ENCODE measurements around the gene EVI5.
"Not testable (repeated sequence)": the region's sequence is repeated elsewhere in the genome, so short reads cannot be mapped to it uniquely, and the experiment has no call there.

The EVI5 gene

DNA sequence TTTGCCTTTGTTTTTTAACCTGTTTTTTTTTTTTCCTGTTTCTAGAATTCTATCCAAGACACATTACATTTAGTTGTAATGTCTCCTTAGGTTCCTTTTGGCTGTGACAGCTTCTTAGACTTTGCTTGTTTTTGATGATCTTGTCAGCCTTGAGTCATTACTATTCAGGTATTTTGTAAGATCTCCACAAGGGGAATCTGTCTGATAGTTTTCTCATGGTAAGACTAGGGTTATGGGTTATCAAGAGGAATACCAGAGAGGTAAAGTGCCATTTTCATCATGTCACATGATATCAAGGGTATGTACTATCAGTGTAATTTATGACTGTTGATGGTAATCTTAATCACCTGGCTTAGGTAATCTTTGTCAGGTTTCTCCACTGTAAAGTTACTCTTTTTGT, 199.1 kb downstream of the EVI5 start:
- Histone ChIP-seq H3K4me1 (no peaks in the 10 kb centered on the region), H3K4me3 (no peak overlapping the region), H3K27me3 (ENCODE audit: low read depth) (no peaks in the 10 kb centered on the region), H3K36me3 (replicated peaks) (no peaks in the 10 kb centered on the region), H3K9me3 (no peaks in the 10 kb centered on the region)
- no peak for DNase-seq (ENCODE audit: low spot score in 2 of 2)
- in situ Hi-C loops (cut with MboI; ENCODE audit: low sequenced_read_pairs), result no loop called here

GRCh38 chr1:92584810-92585209, 200.1 kb downstream of the EVI5 start:
- H3K9me3 ChIP-seq; H3K36me3 ChIP-seq (replicated peaks); DNase-seq (ENCODE audit: low spot score in 2 of 2); H3K4me1 ChIP-seq; in situ Hi-C loops (cut with MboI; ENCODE audit: low sequenced_read_pairs); H3K4me3 ChIP-seq; H3K27me3 ChIP-seq (ENCODE audit: low read depth): not testable (repeated sequence)

- Histone ChIP-seq H3K27me3 (ENCODE audit: low read depth) (no peaks in the 10 kb centered on the region), H3K9me3 (no peaks in the 10 kb centered on the region), H3K4me1 (no peaks in the 10 kb centered on the region), H3K36me3 (replicated peaks) (no peaks in the 10 kb centered on the region), H3K4me3 (no peak overlapping the region)
- DNase-seq (ENCODE audit: low spot score in 2 of 2), result no peak
- in situ Hi-C loops (cut with MboI; ENCODE audit: low sequenced_read_pairs), result no loop called here
These were observed 200.8 kb downstream of the EVI5 start for GRCh38 chr1:92583821-92584760.

DNA sequence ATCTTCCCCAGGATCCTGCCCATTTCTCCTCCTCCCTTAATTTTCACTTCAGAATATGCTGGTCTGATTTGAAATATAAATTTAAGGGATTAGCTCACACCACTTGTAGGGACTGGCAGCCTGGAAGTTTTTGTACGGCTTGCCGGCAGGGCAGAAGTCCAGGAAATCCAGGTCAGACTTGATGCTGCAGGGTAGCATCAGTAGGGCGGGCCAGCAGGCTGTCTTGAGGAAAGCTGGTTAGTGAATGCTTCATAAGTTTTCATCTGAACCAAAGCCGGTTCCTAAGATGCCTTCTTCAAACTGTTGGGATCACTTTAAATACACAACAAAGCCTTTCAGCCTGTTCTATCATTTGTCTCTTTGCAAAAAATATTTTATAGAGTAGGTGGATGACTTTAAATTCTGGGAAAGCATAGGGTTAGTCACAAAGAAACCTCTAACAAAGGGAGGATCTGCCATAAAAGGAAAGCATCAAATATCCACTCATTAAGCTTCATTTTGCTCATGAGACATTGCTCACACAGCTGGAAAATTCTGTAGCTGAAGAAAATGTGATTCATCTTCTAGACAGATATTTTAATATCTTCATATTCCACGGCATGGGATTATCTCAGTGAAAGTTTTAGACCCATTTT, 207.5 kb downstream of the EVI5 start:
- in situ Hi-C loops (cut with MboI; ENCODE audit: low sequenced_read_pairs), result no loop called here
- no peak for DNase-seq (ENCODE audit: low spot score in 2 of 2)
- Histone ChIP-seq H3K36me3 (replicated peaks) (no peaks in the 10 kb centered on the region), H3K9me3 (no peaks in the 10 kb centered on the region), H3K27me3 (ENCODE audit: low read depth) (no peaks in the 10 kb centered on the region), H3K4me1 (no peaks in the 10 kb centered on the region), H3K4me3 (no peak overlapping the region)

- in situ Hi-C loops (cut with MboI; ENCODE audit: low sequenced_read_pairs), result no loop called here
- no peak for DNase-seq (ENCODE audit: low spot score in 2 of 2)
- no peak overlapping the region for H3K4me3 ChIP-seq
- no peaks in the 10 kb centered on the region for H3K27me3 ChIP-seq (ENCODE audit: low read depth)
- no peaks in the 10 kb centered on the region for H3K4me1 ChIP-seq
- H3K9me3 ChIP-seq, result no peaks in the 10 kb centered on the region
- H3K36me3 ChIP-seq (replicated peaks), result no peaks in the 10 kb centered on the region
These were observed 209.8 kb downstream of the EVI5 start for GRCh38 chr1:92575123-92575522.

- Histone ChIP-seq H3K4me3 (no peak overlapping the region), H3K9me3 (no peaks in the 10 kb centered on the region), H3K27me3 (ENCODE audit: low read depth) (no peaks in the 10 kb centered on the region), H3K4me1 (no peaks in the 10 kb centered on the region), H3K36me3 (replicated peaks) (no peaks in the 10 kb centered on the region)
- no peak for DNase-seq (ENCODE audit: low spot score in 2 of 2)
- in situ Hi-C loops (cut with MboI; ENCODE audit: low sequenced_read_pairs), result no loop called here
These were observed 212.4 kb downstream of the EVI5 start for GRCh38 chr1:92572520-92572919.

DNA sequence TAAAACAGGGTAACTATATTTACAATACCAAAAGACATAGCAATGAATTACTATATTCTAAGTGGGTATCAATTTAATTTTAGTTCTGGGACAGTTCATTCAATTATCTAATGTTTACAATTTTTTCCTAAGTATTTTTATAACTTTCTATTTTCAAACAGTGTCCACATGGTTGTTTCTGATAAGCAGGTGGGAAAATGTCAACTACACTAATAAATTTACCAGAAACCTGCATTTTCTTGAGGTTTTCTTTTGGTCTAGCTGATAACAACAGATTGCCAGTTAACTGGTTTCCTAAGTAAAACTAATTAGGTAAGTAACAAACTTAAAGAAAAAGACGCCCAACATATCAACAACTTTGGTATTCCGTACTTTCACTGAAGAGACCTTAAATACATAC, 213.3 kb downstream of the EVI5 start:
- Histone ChIP-seq H3K4me3 (no peak overlapping the region), H3K4me1 (no peaks in the 10 kb centered on the region), H3K36me3 (replicated peaks) (no peaks in the 10 kb centered on the region), H3K9me3 (no peaks in the 10 kb centered on the region), H3K27me3 (ENCODE audit: low read depth) (no peaks in the 10 kb centered on the region)
- in situ Hi-C loops (cut with MboI; ENCODE audit: low sequenced_read_pairs), result no loop called here
- no peak for DNase-seq (ENCODE audit: low spot score in 2 of 2)

DNA sequence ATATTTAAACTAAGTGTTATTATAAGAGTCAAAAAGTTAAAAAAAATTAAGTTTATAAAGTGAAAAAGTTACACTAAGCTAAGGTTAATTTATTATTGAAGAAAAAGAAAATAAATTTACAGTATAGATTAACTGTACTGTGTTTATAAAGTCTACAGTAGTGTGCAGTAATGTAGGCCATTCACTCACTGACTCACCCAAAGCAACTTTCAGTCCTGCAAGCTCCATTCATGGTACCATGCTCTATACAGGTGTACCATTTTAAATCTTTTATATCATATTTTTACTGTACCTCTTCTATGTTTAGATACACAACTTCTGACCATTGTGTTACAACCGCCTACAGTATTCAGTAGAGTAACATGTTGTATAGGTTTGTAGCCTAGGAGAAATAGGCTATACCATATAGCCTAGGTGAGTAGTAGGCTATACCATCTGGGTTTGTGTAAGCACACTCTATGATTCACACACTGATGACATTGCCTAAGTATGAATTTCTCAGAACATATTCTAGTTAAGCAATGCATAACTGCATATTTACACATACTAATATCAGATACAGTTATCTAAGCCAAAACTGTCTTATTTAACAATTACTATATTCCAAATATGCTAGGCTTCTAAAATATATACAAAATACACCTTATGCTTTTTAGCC, 217.6 kb downstream of the EVI5 start:
- no peaks in the 10 kb centered on the region for H3K27me3 ChIP-seq (ENCODE audit: low read depth)
- DNase-seq (ENCODE audit: low spot score in 2 of 2), result no peak
- no peaks in the 10 kb centered on the region for H3K4me1 ChIP-seq
- no peaks in the 10 kb centered on the region for H3K36me3 ChIP-seq (replicated peaks)
- H3K4me3 ChIP-seq, result no peak overlapping the region
- in situ Hi-C loops (cut with MboI; ENCODE audit: low sequenced_read_pairs), result no loop called here
- H3K9me3 ChIP-seq, result no peaks in the 10 kb centered on the region

GRCh38 chr1:92563457-92564216, 221.3 kb downstream of the EVI5 start:
- DNase-seq (ENCODE audit: low spot score in 2 of 2), result no peak
- in situ Hi-C loops (cut with MboI; ENCODE audit: low sequenced_read_pairs), result no loop called here

GRCh38 chr1:92556350-92556749, 228.6 kb downstream of the EVI5 start:
- Histone ChIP-seq H3K4me3 (no peak overlapping the region), H3K36me3 (replicated peaks) (no peaks in the 10 kb centered on the region), H3K4me1 (peaks cover 5% of the 10 kb centered on the region), H3K9me3 (no peaks in the 10 kb centered on the region), H3K27me3 (ENCODE audit: low read depth) (no peaks in the 10 kb centered on the region)
- in situ Hi-C loops (cut with MboI; ENCODE audit: low sequenced_read_pairs), result no loop called here
- no peak for DNase-seq (ENCODE audit: low spot score in 2 of 2)

More at GRCh38 chr1:92563457-92564216, 221.3 kb downstream of the EVI5 start:
- Histone ChIP-seq H3K27me3 (ENCODE audit: low read depth) (no peaks in the 10 kb centered on the region), H3K36me3 (replicated peaks) (no peaks in the 10 kb centered on the region), H3K4me3 (no peak overlapping the region), H3K9me3 (no peaks in the 10 kb centered on the region), H3K4me1 (peaks cover 5% of the 10 kb centered on the region)

- Histone ChIP-seq H3K27me3 (ENCODE audit: low read depth) (no peaks in the 10 kb centered on the region), H3K36me3 (replicated peaks) (no peaks in the 10 kb centered on the region), H3K9me3 (no peaks in the 10 kb centered on the region), H3K4me3 (no peak overlapping the region), H3K4me1 (no peaks in the 10 kb centered on the region)
- in situ Hi-C loops (cut with MboI; ENCODE audit: low sequenced_read_pairs), result no loop called here
- no peak for DNase-seq (ENCODE audit: low spot score in 2 of 2)
These were observed 230.7 kb downstream of the EVI5 start for GRCh38 chr1:92554216-92554615.

- no peak overlapping the region for H3K4me3 ChIP-seq
- in situ Hi-C loops (cut with MboI; ENCODE audit: low sequenced_read_pairs), result no loop called here
- H3K36me3 ChIP-seq (replicated peaks), result no peaks in the 10 kb centered on the region
- no peaks in the 10 kb centered on the region for H3K27me3 ChIP-seq (ENCODE audit: low read depth)
- H3K9me3 ChIP-seq, result no peaks in the 10 kb centered on the region
- no peaks in the 10 kb centered on the region for H3K4me1 ChIP-seq
- DNase-seq (ENCODE audit: low spot score in 2 of 2), result no peak
These were observed 233.0 kb downstream of the EVI5 start for GRCh38 chr1:92551916-92552315.

DNA sequence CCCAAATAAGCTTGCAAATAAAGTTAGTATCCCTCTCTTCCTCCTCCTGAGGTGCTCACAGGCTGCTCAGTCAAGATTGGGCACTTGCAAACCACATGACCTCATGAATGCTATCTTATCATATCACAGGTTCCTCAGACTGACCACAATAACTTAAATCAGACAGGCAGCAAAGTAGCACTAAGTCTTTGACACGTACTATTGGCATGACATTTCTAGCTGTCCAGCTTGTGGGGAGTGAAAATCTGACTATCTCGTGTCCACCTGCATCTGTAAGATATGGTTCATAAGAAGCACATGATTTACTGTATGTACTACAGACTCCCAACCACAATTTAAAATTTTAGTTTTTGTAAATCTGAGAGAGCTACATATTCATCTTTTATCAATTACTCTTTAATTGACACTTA, 240.1 kb downstream of the EVI5 start:
- Histone ChIP-seq H3K36me3 (replicated peaks) (no peaks in the 10 kb centered on the region), H3K9me3 (no peaks in the 10 kb centered on the region), H3K4me1 (no peaks in the 10 kb centered on the region), H3K27me3 (ENCODE audit: low read depth) (no peaks in the 10 kb centered on the region), H3K4me3 (no peak overlapping the region)
- DNase-seq (ENCODE audit: low spot score in 2 of 2), result no peak
- in situ Hi-C loops (cut with MboI; ENCODE audit: low sequenced_read_pairs), result no loop called here
